Heart right ventricle (tissue), 16 donors: ENCODE data around the gene ZNF385C. TPM values are rescaled to one million over a fixed set of nuclear protein-coding genes. Genes with fewer than 3 reads are reported as not detected.

Source experiments
- ATAC-seq, 8 donors: fragments of 200-7000 bp; cut with Tn5 transposase; one replicate each; pipeline ENCODE4 v1.9.1; 2020; ENCODE audit warnings: mild to moderate bottlenecking in 8 of 8, moderate library complexity in 8 of 8, moderate number of reproducible peaks in 1 of 8
- DNase-seq, 2 donors: peaks; one replicate each; pipeline ENCODE4 v3.0.0-alpha.2; 2020
- H3K27ac ChIP-seq, 10 donors: fragments of 200-600 bp; sonication (generic) in 2 of 10; one replicate each; pipeline versions ENCODE4 v1.5.0 to v1.8.0; 2020 to 2022; ENCODE audit warnings: mild to moderate bottlenecking in 3 of 10
- H3K27me3 ChIP-seq, 7 donors: fragments of 200-600 bp; one replicate each; pipeline ENCODE4 v1.8.0; 2021 to 2022; ENCODE audit warnings: mild to moderate bottlenecking in 2 of 7
- H3K36me3 ChIP-seq, 9 donors: fragments of 200-600 bp; sonication (generic) in 1 of 9; one replicate each; pipeline versions ENCODE4 v1.5.0 to v1.8.0; 2020 to 2022; ENCODE audit warnings: mild to moderate bottlenecking in 2 of 9
- H3K4me1 ChIP-seq, 9 donors: fragments of 200-600 bp; sonication (generic) in 1 of 9; one replicate each; pipeline versions ENCODE4 v1.5.0 to v1.8.0; 2020 to 2022; ENCODE audit warnings: mild to moderate bottlenecking in 4 of 9
- H3K4me3 ChIP-seq, 10 donors: fragments of 200-600 bp; sonication (generic) in 2 of 10; one replicate each; pipeline versions ENCODE4 v1.5.0 to v1.8.0; 2020 to 2022; ENCODE audit warnings: mild to moderate bottlenecking in 7 of 10, moderate library complexity in 2 of 10
- H3K9me3 ChIP-seq, 11 donors: fragments of 200-600 bp in 10 of 11; sonication (generic) in 2 of 11; one replicate each; pipeline versions ENCODE4 v1.5.0 to v1.8.0; 2013 to 2022; ENCODE audit warnings: mild to moderate bottlenecking in 2 of 11, control low read depth in 1 of 11, moderate library complexity in 1 of 11
- CTCF ChIP-seq, 9 donors: fragments of 200-600 bp; sonication (generic) in 2 of 9; IDR thresholded peaks; one replicate each; pipeline versions ENCODE4 v1.5.0 to v1.8.0; 2021 to 2022; ENCODE audit warnings: antibody characterized with exemption in 9 of 9, mild to moderate bottlenecking in 5 of 9, moderate library complexity in 1 of 9
- WGBS, 2 donors: extraction: QIAGEN DNeasy Blood & Tissue Kit; methylation state at CpG; one replicate each; pipeline ENCODE4 v1.1.7; 2013; ENCODE audit warnings: inconsistent platforms in 1 of 2; 5-methylcytosine and 5-hydroxymethylcytosine counted together
- intact Hi-C, 10 donors: fragments of 100-400 bp; cut with DNase I; formaldehyde crosslinking; loops; one replicate each; pipeline versions ENCODE4 v1.11.1 to v1.14.2; 2022
- polyA plus RNA-seq, 2 donors: library from polyadenylated mRNA; stranded (reverse); fragments of 200-250 nt; gene quantifications; one replicate each; pipeline ENCODE4 v1.2.3, GENCODE V29; 2013
- total RNA-seq, 10 donors: library from RNA; stranded (reverse); fragmentation: NEBNext Ultra II Directional in 3 of 10; extraction: Animal tissue kit (Norgen Biotek cat#: 25700) in 3 of 10; gene quantifications; one replicate each; pipeline versions ENCODE4 v1.2.1 to v1.2.4, GENCODE V29; 2021 to 2023
- donor health status: Arrhythmogenic right ventricular cardiomyopathy.
- donor health status: ischemic (EF 13 %, LVEDD 7.1; RV severe dilation, severe dysfunction).
- donor health status: healthy with polysubstance abuse.
- donor health status: DM: no; HTN: yes; CAD: no.
- donor health status: DM: no; HTN: no; CAD: no.
- donor health status: ischemic (EF 25% LVEDD 6.9; RV normal size, moderate dysfunction).
- donor health status: ischemic (EF 25% LVEDD 5.7; RV mildly dilated, moderate dysfunction).
- donor health status: healthy.
- donor health status: DM: yes; HTN: yes; CAD: no.
- donor health status: Ischemic cardiomyopathy.
- donor health status: ischemic (EF 35%, LVEDD 5.7; RV mildly dilated, moderate dysfunction).
- donor health status: nonischemic (EF 11% LVEDD 7.7; RV severe dilation, severe dysfunction).
- donor health status: DM: yes; HTN: yes; CAD: no.
- donor health status: PGD.
- donor health status: ischemic (EF 29% LVEDD 5.4; RV normal size, mild dysfunction).
- donor health status: nonischemic (EF 23%, LVEDD 6.1; RV moderate dilation, normal function).

The ZNF385C gene
- total and polyA plus RNA-seq, 12 donors = 0.09 to 0.56 (median 0.24) TPM; not detected in 1

DNA sequence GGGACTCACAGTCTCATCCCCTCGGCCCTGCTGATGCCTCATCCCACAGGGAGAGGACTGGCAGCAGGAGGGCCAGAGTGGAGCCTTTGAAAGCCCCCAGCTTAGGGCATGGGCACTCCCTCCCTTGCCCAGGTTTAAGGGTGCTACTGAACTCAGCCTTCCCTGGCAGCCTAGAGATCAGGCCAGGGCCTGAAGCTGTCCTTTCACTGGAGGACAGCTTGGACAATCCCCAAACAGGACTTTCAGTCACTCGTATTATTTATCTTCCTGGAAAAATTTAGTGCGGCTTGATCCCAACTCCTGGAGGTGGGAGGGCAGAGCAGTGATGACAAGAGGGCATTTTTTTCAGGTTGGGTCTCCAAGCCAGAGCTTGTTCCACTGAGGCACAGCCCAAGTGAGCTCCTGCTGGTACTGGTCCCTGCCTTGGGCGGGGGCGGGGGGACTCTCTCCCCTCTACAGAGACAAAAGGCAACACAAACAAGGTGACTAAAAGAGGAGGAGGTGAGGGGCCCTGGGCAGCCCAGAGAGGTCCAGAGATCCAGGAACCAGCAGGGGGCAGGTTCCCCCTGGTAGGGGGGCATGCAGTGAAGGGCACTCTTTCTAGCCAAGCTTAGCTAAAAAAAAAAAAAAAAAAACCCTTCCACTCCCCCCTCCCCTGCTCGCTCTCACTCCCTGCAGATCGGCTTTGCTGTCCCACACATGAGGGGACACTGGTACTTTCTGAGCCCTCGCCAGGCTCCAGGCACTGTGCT, 1.7 kb downstream of the ZNF385C start:
- Histone ChIP-seq H3K27ac (no peak overlapping the region), H3K36me3 (no peaks in the 10 kb centered on the region), H3K27me3 (peaks cover 5 to 39% (median 32%) of the 10 kb centered on the region in 7 donors), H3K9me3 (no peaks in the 10 kb centered on the region), H3K4me1 (peaks cover 0 to 9% (median 6%) of the 10 kb centered on the region in 9 donors), H3K4me3 (no peak overlapping the region)
- WGBS, 2 donors = 58 to 63% methylated on average over 8 of the region's 8 CpGs
- DNase-seq (no peak), ATAC-seq (no peak)
- intact Hi-C loops = loop anchor here in 1 of 10 donors (5.0 kb wide), 2 partner anchors 34 to 134 kb away; no protein-coding TSS in a partner anchor
- TF ChIP-seq CTCF (IDR thresholded peaks at IDR 0.05) = no peak

DNA sequence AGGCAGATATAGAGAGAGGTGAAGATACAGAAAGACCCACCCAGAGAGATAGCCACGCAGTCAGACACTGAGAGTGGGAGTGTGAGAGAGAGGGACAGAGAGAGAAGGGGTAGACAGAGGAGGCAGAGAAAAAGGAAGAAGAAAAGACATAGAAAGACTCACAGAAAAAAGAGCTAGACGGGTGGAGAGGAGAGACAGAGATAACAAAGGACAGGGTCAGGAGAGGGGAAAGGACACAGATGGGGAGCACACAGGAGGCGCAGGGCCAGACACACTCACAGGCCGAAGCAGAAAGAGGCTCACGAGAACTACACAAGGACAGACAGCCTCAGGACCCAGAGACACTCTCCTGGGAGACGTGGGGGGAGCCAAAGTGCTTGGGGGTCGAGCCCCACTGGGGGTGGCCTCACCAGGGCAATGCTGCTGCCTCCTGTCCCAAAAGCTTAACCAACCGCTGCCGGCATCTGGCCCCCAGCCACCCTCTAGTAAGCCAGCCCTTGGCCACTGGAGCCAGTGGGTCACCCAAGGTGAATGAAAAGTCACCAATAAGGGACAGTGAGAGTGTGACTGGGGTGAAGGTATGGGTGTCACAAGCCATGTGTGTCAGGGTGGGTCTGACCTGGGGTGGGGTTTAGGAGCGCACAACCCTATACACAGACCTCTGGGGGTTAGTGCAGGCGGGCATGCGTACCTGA, 3.8 kb downstream of the ZNF385C start:
- 79 to 85% methylated on average over 12 of the region's 12 CpGs for WGBS, 2 donors
- ATAC-seq (peak in 2 of 8 donors; percentile 24 to 44), DNase-seq (no peak)
- H3K4me1 ChIP-seq = peaks cover 0 to 9% (median 5%) of the 10 kb centered on the region in 9 donors
- no peaks in the 10 kb centered on the region for H3K36me3 ChIP-seq
- H3K4me3 ChIP-seq = no peak overlapping the region
- peaks cover 5 to 45% (median 32%) of the 10 kb centered on the region in 7 donors for H3K27me3 ChIP-seq
- TF ChIP-seq CTCF (IDR thresholded peaks at IDR 0.05) = no peak
- H3K9me3 ChIP-seq = no peaks in the 10 kb centered on the region
- intact Hi-C loops = loop anchor here in 1 of 10 donors (5.0 kb wide), 2 partner anchors 32 to 132 kb away; no protein-coding TSS in a partner anchor
- H3K27ac ChIP-seq = no peak overlapping the region

DNA sequence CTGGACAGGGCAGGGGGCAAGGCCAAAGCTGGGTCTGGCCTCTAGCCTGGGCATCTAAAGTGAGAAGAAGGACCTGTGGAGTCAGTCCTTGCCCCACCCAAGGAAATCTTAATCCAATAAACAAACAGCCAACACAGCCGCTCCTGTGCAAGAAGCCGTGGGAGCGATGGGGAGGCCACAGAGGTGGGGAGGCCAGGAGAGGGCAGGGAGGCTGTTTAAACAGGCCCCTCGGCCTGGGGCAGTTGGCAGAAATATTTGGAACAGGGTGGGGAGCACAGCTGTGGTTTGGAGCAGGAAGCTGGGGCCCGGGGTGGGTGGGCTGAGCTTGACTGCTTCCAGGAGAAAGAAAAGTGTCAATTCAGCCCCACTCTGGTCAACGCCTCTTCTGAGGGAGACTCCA, 5.3 kb downstream of the ZNF385C start:
- H3K4me3 ChIP-seq = no peak overlapping the region
- peaks cover 0 to 3% (median 2%) of the 10 kb centered on the region in 9 donors for H3K4me1 ChIP-seq
- ATAC-seq (no peak), DNase-seq (no peak)
- intact Hi-C loops = no loop called here
- no peaks in the 10 kb centered on the region for H3K36me3 ChIP-seq
- H3K27me3 ChIP-seq = peaks cover 5 to 55% (median 39%) of the 10 kb centered on the region in 7 donors
- no peak for TF ChIP-seq CTCF (IDR thresholded peaks at IDR 0.05)
- 72 to 76% methylated on average over 6 of the region's 6 CpGs for WGBS, 2 donors
- H3K9me3 ChIP-seq = no peaks in the 10 kb centered on the region
- no peak overlapping the region for H3K27ac ChIP-seq

- H3K36me3 ChIP-seq = no peaks in the 10 kb centered on the region
- TF ChIP-seq CTCF (IDR thresholded peaks at IDR 0.05) = no peak
- no peaks in the 10 kb centered on the region for H3K4me1 ChIP-seq
- H3K27me3 ChIP-seq = peaks cover 0 to 46% (median 21%) of the 10 kb centered on the region in 7 donors
- DNase-seq (no peak), ATAC-seq (no peak)
- no peak overlapping the region for H3K27ac ChIP-seq
- WGBS, 2 donors = 81 to 85% methylated on average over 8 of the region's 8 CpGs
- H3K4me3 ChIP-seq = no peak overlapping the region
- intact Hi-C loops = no loop called here
- no peaks in the 10 kb centered on the region for H3K9me3 ChIP-seq
These were observed 7.1 kb downstream of the ZNF385C start for GRCh38 chr17:42090964-42091790.
